Stimulated activated CD4-positive, alpha-beta T cell treated with anti-CD3 and anti-CD28 coated beads, Interleukin-2, amount 100 ng/mL, for 48 hours (primary cell): ENCODE results near the gene PPP1R12B.
"Not testable (repeated sequence)": the region's sequence is repeated elsewhere in the genome, so short reads cannot be mapped to it uniquely, and the experiment has no call there.

Source experiments
- DNase-seq, 2 donors: peaks; one replicate each; pipeline ENCODE4 v3.0.0-alpha.2; 2020

PPP1R12B gene

GRCh38 chr1:202405928-202406327, 57.4 kb downstream of the PPP1R12B start:
- DNase-seq: no peak

GRCh38 chr1:202406896-202407295, 58.4 kb downstream of the PPP1R12B start:
- not testable (repeated sequence) for DNase-seq

GRCh38 chr1:202407378-202407777, 58.9 kb downstream of the PPP1R12B start:
- DNase-seq: not testable (repeated sequence)

GRCh38 chr1:202410251-202410650, 61.8 kb downstream of the PPP1R12B start:
- not testable (repeated sequence) for DNase-seq

- DNase-seq: not testable (repeated sequence)
Measured at GRCh38 chr1:202410854-202411357, 62.4 kb downstream of the PPP1R12B start.

- no peak for DNase-seq
Measured at GRCh38 chr1:202411422-202411821, 62.9 kb downstream of the PPP1R12B start.

- DNase-seq: not testable (repeated sequence)
Measured at GRCh38 chr1:202412421-202412820, 63.9 kb downstream of the PPP1R12B start.

GRCh38 chr1:202416641-202417040, 68.1 kb downstream of the PPP1R12B start:
- DNase-seq: no peak

- not testable (repeated sequence) for DNase-seq
Measured at GRCh38 chr1:202417141-202417540, 68.6 kb downstream of the PPP1R12B start.

GRCh38 chr1:202417762-202418201, 69.3 kb downstream of the PPP1R12B start:
- DNase-seq: not testable (repeated sequence)

GRCh38 chr1:202419731-202420130, 71.2 kb downstream of the PPP1R12B start:
- DNase-seq: not testable (repeated sequence)

GRCh38 chr1:202420422-202421094, 72.1 kb downstream of the PPP1R12B start:
- DNase-seq: not testable (repeated sequence)

GRCh38 chr1:202422709-202423108, 74.2 kb downstream of the PPP1R12B start:
- not testable (repeated sequence) for DNase-seq

- not testable (repeated sequence) for DNase-seq
Measured at GRCh38 chr1:202424260-202424659, 75.8 kb downstream of the PPP1R12B start.

- not testable (repeated sequence) for DNase-seq
Measured at GRCh38 chr1:202430111-202430510, 81.6 kb downstream of the PPP1R12B start.

GRCh38 chr1:202432338-202432737, 83.8 kb downstream of the PPP1R12B start:
- not testable (repeated sequence) for DNase-seq

- no peak for DNase-seq
Measured at GRCh38 chr1:202433155-202434043, 84.9 kb downstream of the PPP1R12B start.

GRCh38 chr1:202434059-202434458, 85.6 kb downstream of the PPP1R12B start:
- no peak for DNase-seq

GRCh38 chr1:202438393-202439174, 90.1 kb downstream of the PPP1R12B start:
- DNase-seq: no peak

- no peak for DNase-seq
Measured at GRCh38 chr1:202439308-202439707, 90.8 kb downstream of the PPP1R12B start.

GRCh38 chr1:202448140-202448539, 99.6 kb downstream of the PPP1R12B start:
- DNase-seq: not testable (repeated sequence)

GRCh38 chr1:202451641-202452040, 103.1 kb downstream of the PPP1R12B start:
- DNase-seq: not testable (repeated sequence)

GRCh38 chr1:202452508-202452907, 104.0 kb downstream of the PPP1R12B start:
- DNase-seq: no peak
